Measurements from ENCODE around the gene ALX4.

ALX4 gene

DNA sequence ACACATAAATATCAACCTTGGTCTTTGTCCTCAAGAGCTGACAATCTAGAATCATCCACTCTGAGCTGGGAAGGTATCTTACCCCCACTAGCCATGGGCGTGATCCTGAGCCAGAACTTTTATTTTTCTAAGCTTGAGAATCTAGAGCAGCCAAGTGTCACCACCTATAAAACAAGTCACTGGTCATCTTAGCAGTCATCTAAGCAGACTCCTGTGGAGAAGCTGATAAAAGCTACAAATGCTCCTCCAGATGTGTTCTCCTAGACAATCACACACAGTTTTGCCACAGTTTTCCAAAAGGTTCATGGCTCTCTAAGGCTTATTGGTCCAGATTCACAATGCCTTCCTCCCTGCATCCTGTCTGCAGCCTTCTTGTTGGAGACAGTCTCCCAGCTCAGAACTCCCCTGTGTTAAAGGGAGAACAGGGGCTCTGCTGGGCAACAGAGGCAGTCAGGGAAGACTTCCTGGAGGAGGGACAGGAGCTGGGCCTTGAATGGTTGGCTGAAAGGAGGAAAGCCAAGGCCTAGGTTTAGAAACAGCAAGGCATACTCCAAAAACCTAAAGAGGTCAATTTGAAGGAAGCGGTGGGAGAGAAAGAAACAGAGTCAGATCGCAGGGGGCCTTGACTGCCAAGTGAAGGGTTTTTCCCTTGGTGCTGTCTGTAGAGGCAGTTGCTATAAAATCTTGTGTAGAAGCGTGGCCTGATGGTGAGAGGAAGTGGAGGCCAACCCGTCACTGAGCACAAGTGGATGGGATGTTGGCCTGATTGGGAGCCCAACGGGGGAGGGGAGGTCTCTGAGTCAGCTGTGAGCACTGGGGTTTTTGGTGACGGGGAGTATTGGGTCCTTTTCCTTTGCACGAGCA is 42.0 kb downstream of the ALX4 start:
- no peak for DNase-seq (ENCODE audit: low spot score)

DNA sequence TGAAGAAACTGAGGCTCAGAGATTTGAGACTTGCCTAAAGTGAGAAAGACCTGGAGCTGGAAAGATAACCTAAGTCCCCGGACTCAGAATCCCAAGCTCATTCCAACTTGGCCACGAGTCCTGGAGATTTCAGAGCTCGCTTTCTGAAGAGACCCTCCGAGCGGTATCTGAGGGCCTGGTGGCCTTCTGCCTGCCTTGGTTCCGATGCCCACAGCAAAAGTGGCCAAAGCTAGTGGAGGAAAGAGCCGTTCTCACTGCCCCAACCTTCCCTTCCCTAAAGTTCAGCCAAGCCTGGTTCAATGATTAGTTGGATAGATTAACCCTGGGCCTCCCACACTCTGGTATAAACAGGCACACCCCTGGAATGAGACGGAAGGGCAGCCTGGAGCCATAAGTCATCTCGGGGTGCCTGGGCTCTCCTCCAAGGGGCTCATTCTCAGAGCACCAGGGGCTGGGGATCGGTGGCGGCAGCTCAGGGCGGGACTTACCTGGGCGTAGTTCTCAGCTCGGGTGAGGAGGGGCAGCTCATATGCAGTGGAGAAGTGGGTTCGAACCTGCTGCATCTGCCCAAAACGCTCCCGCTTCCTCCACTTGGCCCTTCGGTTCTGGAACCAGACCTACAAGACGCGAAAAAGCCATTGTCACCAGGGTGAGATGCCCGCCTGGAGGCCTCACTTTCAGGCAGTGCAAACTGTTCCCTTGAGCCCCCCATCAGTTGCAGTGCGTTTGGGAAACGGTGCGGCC is 42.8 kb downstream of the ALX4 start:
- DNase-seq (ENCODE audit: low spot score): no peak

DNA sequence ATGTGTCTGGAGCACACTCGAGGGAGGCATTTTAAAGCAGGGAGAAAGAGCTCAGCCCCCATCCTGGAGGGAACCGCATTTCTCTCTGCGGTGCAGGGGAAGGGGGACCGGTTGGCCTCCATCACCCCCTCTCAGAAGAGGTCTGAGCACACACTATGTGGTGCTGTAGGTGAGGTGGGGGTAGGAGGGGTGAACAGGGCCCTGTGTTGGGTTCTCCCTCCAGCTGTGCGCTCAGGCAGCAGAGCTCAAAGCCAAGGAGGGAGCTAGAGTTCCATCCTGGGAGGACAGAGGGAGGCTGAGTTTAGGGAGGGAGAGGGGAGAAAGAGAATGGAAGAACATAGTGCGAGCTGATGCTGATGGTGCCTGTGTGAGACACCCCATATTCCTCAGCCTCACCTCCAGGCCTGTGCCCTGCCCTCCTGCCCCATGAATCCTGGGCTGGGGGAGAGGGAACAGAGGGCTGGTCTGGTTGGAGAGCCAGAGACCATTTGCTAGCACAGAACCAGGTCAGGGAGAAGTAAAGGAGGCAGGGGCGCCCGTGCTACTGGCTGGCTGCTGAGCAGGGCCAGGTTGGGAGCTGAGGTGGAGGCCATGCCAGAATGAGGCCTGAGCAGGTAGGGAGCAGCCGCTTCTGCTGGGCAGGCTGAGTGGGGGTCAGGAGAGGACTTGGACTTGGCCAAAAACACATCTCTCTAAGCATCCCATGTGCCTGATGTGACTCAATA is 43.7 kb downstream of the ALX4 start:
- no peak for DNase-seq (ENCODE audit: low spot score)

DNA sequence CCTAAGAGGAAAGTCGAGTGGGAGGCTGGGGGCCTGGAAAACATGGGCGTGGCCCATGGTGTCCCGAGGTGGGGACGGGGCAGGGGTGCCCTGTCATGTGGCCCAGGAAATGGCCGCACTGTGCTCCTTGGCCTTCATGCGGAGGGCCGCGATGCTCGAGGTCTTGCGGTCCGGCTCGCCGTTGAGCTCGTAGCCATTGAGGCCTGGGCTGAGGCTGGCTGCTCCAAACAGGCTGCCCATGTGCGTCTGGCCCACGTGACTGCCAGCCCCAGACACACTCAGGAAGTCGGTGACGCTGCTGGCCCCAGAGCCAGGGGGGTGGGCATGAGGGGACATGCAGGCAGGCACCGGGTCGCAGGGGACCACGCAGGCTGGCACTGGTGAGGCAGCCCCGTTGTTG is 45.2 kb downstream of the ALX4 start:
- DNase-seq (ENCODE audit: low spot score): no peak

DNA sequence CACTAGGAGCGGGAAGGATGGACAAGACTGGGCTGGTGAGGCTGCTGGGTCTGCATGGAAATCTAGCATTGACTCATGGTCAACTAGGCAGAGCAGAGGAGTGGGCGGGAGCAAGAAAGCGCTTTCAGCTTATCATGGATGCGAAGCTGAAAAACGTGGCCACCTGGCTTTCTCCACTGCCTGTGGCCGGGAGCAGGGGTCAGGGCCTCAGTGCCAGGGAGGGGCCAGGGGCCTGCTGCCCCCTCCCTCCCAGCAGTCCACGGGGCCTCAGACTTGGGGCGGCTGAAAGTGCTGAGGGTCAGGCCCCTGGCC is 45.5 kb downstream of the ALX4 start:
- no peak for DNase-seq (ENCODE audit: low spot score)

DNA sequence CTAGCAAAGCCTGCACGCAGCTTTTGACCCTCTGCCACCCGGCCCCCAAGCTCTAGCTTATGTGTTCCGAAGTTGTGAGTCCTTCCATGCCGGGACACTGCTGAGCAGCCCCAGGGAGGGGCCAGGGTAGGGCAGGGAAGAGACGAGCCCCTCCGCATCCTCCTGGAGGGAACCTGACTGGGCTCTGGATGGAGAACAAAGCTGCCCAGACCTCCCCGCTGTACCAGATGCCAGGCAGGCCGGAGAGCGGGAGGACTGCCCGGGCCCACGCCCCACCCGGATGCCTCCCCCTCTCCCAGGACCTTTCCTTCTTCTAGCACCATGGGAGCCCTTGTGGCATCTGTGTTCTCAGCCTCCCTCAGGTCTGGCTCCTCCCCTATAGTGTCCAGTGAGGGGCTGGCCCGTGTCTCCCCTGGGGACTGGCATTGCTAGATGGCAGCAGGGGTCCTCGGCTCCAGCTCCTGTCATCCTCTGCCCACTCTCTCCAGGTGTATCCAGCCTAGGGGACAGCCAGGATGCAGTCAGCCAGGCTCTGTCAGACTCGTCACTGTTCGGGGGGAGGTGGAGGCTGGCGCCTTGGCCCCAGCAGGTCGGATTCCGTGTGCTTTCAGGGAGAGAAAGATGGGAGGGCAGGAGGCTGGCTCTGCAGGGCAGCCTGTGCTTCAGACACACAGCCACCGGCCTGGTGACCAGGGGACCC is 46.1 kb downstream of the ALX4 start:
- no peak for DNase-seq (ENCODE audit: low spot score)

DNA sequence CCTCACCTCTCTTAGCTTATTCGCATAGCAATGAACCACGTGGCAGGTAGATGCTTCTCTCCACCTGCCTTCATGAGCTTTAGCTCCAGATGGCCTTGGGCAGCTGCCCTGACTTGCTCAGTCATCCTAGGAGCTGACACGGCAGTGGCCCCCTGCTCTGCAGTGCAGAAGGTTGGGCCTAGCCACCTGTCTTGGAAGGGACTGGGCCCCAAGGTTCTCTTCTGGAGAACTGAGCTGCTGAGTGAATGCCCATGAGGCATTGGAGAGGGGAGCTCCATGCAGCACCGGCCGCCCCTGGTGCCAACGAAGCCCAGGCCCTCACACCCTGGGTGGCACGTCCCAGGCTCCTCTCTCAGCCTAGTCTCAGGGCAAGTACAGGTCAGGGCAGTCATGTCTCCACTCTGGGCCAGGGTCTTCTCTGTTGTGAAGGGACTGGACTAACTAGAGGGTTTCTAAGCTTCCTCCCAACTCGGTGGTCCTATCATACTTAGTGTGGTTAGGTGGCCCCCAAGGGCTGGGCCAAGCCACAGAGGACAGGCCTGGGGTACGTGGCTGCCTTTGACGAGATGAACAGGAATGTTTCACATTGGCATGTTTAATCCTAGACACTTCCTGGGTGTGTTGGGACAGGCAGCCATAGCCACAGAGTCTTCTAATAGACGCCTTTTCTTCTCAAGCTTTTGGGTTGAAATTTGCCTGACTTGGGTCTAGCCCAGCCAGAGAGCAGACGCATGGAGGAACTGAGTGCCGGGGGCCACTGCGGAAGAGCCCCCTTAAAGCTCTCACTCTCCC is 47.9 kb downstream of the ALX4 start:
- DNase-seq (ENCODE audit: low spot score): no peak

DNA sequence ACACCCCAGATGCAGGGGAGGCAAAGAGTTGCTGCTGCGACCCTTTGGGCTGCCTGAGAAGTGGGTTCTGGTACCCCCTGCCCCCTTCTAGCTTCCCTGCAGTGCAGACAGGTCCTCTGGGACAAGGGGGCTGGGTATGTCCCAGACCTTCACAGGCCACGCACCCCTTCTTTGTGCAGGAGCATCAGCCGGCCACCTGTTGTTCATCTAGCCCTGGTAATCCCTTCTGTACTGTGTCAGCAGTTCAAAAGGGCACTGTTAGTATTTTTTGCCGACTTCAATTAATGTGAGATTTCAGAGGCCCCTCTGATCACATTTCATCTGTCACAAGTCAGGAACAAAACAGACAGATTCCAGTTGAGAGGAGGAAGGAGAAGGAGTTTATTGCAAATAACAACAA is 49.9 kb downstream of the ALX4 start:
- no peak for DNase-seq (ENCODE audit: low spot score)

DNA sequence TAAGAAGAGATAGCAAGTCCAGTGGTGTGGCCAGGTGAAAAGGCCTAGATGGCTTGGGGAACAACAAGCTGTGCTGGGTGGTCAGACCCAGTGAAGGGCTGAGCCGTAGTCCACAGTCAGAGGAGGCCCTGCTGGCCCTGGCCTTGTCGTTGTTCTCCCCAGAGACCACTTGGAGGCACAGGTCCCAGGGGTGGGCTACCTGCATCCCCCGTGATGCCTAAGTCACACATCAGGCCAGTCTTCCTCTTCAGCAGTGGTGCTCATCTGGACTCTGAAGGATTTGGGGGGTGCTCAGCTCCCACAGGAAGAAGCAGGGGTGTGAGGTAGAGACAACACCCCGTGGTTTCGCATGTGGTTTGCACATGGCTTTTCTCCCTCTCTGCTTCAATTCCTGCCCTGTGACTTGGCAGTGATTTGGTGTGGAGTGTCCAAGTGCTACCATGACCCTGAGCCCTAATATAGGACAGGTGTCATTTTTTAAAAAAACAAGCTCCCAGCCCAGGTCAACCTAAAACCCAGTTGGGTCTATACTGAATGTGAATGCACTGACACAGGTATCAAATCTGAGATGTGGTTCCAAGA is 51.0 kb downstream of the ALX4 start:
- DNase-seq (ENCODE audit: low spot score): no peak

DNA sequence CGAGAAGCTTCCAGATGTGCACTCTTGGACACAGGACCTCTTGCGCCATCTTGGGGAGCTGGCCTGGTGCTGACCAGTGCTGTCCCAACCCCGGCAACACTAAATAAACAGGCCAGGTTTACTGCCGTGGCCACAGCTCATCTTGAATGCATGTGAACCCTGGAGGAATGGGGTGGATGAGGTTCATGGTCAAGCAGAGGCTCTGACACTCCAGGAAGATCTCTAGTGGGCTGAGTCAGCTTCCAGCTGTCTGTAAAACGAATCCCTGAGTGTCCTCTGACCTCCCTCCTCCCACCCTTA is 51.8 kb downstream of the ALX4 start:
- no peak for DNase-seq (ENCODE audit: low spot score)

DNA sequence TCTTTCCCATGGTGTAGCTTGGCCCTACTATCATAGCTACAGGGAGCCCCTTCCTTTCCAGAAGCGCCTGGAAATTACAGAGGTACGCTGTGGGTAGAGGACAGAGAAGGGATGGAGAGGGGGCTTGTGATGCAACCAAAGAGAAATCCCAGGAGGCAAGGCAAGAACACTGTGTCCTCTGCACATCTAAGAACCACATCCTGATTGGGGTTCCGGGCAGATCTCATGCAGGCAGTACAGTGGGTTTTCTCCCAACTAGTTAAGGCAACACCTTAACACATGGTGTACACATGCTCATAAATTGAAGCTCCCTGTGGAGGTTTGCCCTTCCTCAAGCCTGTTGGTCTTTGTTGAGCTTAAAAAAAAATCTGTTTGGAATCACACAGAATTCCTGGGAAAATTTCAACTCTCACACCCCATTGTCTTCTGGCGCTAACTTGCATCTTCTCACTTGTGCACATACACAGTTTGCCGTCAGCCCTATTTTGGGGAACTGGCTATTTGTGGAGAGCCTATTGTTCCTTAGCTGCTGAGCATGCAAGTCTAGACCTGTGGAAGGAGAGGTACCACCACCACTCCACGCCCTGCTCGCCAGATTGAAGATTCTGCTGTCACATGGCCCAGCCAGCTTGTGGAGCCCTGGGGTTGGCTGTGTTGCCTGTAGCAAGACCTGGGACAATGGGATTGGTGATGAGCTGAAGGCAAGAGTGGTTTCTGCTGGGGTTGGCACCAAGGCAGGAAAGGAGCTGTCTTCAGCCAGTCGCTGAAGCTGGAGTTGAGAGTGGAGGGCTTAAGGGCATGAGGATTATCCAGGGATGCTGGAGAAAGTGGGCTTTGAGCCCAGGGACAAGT is 52.4 kb downstream of the ALX4 start:
- DNase-seq (ENCODE audit: low spot score): no peak

DNA sequence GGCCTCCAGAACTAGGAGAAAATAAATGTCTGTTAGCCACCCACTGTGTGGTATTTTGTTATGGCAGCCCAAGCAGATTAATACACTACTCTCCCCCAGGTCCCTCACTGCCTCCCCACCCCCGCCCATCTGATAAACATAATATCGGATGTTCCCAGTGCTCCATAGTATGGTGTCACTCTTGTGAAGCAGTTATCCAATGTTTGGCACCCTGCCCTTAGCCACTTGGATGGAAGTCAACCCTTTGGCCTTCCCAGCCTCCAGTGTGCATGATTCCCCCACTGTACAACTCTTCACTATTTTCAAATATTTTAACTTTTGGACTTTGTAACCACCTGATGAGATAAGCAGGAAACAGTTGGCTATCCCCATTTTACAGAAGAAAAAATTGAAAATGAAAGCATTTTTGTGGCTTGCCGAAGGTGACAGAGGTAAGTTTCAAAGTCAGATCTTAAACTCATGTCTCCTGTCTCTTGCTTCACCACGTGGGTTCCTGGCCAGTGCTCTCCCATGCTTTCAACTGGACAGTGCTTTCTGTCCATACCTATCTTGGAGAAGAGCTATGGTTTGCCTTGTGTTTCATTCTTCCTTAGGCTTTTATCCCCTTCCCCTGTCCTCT is 53.2 kb downstream of the ALX4 start:
- no peak for DNase-seq (ENCODE audit: low spot score)

DNA sequence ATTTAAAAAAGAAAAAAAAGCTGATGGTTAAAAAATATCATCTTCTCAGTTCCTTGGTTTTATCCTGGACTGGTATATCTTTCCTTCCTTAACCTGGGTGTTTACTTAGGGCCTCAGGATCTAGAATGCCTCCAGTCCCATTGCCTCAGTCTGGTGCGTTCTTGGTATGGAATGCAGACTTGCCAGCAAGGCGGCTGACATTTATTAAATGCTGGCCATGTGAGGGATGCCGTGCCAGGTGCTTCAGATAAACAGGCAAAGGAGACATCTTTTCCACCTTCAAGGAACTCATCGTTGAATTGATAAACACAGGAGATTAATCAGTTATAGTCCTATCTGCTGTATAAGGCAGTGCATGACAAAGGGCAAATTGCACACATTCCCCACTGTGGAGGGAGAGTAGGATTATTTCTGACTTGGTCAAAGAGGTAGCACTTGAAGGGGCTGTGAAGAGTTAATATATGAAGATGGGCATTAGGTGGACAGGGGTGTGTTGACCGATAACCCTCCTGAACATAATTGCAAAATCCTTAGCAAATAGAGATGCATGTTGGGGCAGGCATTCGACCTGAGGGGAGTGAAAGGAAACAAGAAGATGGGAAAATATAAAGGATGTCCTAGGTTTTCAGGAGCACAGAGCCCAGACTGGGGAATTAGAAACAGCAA is 54.4 kb downstream of the ALX4 start:
- DNase-seq (ENCODE audit: low spot score): no peak

DNA sequence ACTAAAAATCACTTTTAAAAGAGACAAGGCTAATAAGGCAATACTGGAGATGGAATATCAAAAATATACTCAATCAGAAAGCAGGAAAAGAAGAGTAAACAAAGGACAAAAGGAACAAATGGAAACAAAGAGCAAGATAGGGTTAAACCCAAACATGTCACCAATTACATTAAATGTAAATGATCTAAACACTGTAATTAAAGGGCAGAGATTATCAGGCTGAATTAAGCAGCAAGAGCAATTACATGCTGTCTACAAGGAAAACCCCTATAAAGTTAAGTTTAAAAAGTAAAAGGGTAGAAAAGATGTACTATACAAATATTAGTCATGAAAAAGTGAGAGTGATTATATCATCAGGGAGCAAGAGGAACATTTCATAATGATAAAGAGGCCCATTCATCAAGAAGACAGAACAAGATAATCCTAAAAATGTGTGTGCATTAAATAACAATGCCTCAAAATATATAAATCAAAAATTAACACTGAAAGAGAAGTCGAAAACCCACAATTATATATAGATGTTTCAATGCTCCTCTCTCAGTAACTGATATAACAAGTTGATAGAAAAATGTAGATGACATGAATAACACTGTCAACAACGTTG is 56.8 kb downstream of the ALX4 start:
- no peak for DNase-seq (ENCODE audit: low spot score)

DNA sequence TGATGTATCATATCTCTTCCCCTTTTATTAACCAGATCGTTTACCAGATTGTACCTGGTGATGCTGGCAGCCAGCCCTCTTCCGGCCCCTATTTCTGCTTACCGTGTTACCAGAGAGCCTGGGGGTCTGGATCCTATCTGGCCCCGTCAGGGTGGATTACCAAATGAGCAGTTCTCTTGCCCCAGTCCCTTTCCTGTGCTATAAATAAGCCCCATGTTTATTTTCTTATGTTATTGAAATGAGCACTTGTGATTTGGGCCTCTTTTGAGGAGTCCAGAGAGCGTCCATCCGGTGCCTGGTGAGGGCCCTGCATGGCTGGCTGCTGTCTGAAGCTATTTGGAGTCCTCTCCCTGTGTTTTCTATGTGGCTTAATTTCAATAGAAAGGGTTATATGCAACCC is 59.5 kb downstream of the ALX4 start:
- DNase-seq (ENCODE audit: low spot score): no peak

DNA sequence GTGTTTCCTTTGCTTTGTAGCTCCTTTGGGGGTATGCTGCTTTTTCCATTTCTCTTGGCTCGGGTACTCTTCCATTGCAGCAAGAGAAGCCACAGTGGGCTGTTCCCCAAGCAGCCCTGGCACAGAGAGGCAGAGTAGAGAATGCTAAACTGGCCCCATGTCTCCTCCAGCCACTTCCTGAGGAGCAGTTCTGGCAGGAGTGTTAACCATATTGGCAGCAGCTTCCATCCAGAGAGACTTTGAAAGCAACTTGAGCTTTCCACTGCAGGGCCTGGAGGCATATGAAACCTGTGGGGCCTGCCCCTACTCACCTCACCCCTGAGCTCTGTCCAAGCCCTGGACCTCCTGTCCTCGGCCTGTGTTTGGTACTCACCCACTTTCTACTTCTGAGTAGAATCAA is 61.8 kb downstream of the ALX4 start:
- DNase-seq (ENCODE audit: low spot score): no peak

DNA sequence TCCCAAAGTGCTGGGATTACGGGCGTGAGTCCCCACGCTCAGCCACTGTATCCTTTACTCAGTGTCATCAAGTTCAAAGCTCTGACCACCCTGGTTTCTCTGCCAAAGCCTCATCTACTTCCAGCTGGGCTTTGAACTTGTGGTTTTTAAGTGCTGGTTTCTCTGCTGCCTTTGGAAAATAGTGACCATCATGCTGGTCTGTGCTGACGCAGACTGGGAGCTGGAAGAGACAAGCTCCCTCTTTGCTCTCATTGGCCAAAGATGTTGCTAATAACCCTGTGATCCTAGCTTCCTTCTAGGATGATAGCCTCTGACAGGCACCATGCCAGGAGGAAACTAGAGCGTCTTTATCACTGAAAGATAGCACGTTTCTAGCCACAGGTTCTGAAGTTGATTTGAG is 62.4 kb downstream of the ALX4 start:
- DNase-seq (ENCODE audit: low spot score): no peak

DNA sequence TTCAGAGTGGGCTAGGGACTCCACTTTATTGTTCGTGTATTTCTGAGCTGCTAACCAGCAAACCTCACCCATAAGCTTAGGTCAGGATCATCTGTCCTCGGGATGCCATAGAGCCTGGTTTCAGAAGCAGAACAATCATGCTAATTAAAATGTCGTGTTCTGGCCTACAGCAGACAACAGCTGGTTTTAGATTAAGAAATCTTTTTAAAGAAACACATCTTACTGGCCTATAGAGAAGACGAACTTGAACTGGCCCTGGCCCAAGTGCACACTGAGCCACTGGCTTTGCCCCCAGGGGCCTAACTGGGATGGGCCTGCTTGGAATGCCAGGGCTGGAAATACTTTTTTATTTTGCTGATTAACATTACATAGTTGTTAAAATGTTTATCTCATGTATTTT is 63.2 kb downstream of the ALX4 start:
- no peak for DNase-seq (ENCODE audit: low spot score)
